SK-N-SH treated with all-trans-retinoic acid at 6 μM for 48 hours (cell line): ENCODE measurements around the gene DCTD.

Experiments used
- BACH2 ChIP-seq: fragments of 250-450 bp; sonication (Bioruptor Pico); IDR thresholded peaks from 2 replicates; pipeline ENCODE4 v1.9.0; 2021; ENCODE audit warnings: mild to moderate bottlenecking, borderline replicate concordance
- OSR1 ChIP-seq: fragments of 250-450 bp; sonication (Bioruptor Pico); IDR thresholded peaks from 2 replicates; pipeline ENCODE4 v1.8.0; 2022; ENCODE audit warnings: moderate library complexity, mild to moderate bottlenecking, inconsistent platforms
- ZC3H10 ChIP-seq: fragments of 250-450 bp; sonication (Bioruptor Pico); IDR thresholded peaks from 2 replicates; pipeline ENCODE4 v1.5.1; 2021; ENCODE audit warnings: mild to moderate bottlenecking, moderate library complexity
- ZFP3 ChIP-seq: fragments of 250-450 bp; sonication (Bioruptor Pico); IDR thresholded peaks from 2 replicates; pipeline ENCODE4 v1.5.0; 2020; ENCODE audit warnings: mild to moderate bottlenecking, moderate library complexity
- ZNF565 ChIP-seq: fragments of 450-650 bp; formaldehyde crosslinking; conservative IDR thresholded peaks from 2 replicates; pipeline ENCODE4 v1.5.0; 2020; ENCODE audit warnings: low read depth, mild to moderate bottlenecking, moderate library complexity
- ZNF70 ChIP-seq: fragments of 450-650 bp; formaldehyde crosslinking; IDR thresholded peaks from 2 replicates; pipeline ENCODE4 v1.5.0; 2020; ENCODE audit warnings: mild to moderate bottlenecking, moderate library complexity
- TF ChIP-seq, protein P1 (sequence below): fragments of 250-450 bp; sonication (Bioruptor Pico); IDR thresholded peaks from 2 replicates; pipeline ENCODE4 v1.8.0; 2021; ENCODE audit warnings: low read depth, mild to moderate bottlenecking, moderate library complexity, borderline replicate concordance
- TF ChIP-seq, protein P2 (sequence below): fragments of 250-450 bp; sonication (Bioruptor Pico); IDR thresholded peaks from 2 replicates; pipeline ENCODE4 v1.5.0; 2020; ENCODE audit warnings: mild to moderate bottlenecking, moderate library complexity
- TF ChIP-seq, protein P3 (sequence below): fragments of 250-450 bp; sonication (Bioruptor Pico); IDR thresholded peaks from 2 replicates; pipeline ENCODE4 v1.8.0; 2020; ENCODE audit warnings: mild to moderate bottlenecking, moderate library complexity, borderline replicate concordance
- TF ChIP-seq, protein P4 (sequence below): fragments of 250-450 bp; sonication (Bioruptor Pico); IDR thresholded peaks from 2 replicates; pipeline ENCODE4 v1.5.1; 2020; ENCODE audit warnings: low read depth, mild to moderate bottlenecking, moderate library complexity

DNA sequence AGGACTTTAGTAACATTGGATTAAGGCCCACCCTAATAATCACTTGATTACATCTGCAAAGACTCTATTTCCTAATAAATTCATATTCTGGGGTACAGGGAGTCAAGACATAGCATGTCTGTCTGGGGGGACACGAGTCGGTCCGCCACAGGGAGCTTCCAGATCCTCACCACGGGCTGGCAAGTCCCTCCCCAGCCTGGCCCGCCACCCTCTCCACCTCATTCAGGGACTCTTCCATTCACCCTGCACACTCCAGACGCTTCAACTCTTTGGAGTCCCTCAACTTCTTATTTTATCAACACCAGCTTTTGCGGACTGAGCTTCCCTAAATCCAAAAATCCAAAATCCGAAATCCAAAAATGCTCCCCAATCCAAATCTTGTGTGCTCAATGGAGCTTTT is 71.2 kb downstream of the DCTD start:
- TF ChIP-seq ZFP3 (CRISPR knock-in tag) (no peak), ZC3H10 (no peak), OSR1 (CRISPR knock-in tag) (no peak), ZNF70 (no peak), BACH2 (CRISPR knock-in tag) (no peak), ZNF565 (no peak)
- TF ChIP-seq, protein P1, sequence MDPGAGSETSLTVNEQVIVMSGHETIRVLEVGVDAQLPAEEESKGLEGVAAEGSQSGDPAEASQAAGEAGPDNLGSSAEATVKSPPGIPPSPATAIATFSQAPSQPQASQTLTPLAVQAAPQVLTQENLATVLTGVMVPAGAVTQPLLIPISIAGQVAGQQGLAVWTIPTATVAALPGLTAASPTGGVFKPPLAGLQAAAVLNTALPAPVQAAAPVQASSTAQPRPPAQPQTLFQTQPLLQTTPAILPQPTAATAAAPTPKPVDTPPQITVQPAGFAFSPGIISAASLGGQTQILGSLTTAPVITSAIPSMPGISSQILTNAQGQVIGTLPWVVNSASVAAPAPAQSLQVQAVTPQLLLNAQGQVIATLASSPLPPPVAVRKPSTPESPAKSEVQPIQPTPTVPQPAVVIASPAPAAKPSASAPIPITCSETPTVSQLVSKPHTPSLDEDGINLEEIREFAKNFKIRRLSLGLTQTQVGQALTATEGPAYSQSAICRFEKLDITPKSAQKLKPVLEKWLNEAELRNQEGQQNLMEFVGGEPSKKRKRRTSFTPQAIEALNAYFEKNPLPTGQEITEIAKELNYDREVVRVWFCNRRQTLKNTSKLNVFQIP: no peak
- TF ChIP-seq, protein P2, sequence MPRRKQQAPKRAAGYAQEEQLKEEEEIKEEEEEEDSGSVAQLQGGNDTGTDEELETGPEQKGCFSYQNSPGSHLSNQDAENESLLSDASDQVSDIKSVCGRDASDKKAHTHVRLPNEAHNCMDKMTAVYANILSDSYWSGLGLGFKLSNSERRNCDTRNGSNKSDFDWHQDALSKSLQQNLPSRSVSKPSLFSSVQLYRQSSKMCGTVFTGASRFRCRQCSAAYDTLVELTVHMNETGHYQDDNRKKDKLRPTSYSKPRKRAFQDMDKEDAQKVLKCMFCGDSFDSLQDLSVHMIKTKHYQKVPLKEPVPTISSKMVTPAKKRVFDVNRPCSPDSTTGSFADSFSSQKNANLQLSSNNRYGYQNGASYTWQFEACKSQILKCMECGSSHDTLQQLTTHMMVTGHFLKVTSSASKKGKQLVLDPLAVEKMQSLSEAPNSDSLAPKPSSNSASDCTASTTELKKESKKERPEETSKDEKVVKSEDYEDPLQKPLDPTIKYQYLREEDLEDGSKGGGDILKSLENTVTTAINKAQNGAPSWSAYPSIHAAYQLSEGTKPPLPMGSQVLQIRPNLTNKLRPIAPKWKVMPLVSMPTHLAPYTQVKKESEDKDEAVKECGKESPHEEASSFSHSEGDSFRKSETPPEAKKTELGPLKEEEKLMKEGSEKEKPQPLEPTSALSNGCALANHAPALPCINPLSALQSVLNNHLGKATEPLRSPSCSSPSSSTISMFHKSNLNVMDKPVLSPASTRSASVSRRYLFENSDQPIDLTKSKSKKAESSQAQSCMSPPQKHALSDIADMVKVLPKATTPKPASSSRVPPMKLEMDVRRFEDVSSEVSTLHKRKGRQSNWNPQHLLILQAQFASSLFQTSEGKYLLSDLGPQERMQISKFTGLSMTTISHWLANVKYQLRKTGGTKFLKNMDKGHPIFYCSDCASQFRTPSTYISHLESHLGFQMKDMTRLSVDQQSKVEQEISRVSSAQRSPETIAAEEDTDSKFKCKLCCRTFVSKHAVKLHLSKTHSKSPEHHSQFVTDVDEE (CRISPR knock-in tag): no peak
- TF ChIP-seq, protein P3, sequence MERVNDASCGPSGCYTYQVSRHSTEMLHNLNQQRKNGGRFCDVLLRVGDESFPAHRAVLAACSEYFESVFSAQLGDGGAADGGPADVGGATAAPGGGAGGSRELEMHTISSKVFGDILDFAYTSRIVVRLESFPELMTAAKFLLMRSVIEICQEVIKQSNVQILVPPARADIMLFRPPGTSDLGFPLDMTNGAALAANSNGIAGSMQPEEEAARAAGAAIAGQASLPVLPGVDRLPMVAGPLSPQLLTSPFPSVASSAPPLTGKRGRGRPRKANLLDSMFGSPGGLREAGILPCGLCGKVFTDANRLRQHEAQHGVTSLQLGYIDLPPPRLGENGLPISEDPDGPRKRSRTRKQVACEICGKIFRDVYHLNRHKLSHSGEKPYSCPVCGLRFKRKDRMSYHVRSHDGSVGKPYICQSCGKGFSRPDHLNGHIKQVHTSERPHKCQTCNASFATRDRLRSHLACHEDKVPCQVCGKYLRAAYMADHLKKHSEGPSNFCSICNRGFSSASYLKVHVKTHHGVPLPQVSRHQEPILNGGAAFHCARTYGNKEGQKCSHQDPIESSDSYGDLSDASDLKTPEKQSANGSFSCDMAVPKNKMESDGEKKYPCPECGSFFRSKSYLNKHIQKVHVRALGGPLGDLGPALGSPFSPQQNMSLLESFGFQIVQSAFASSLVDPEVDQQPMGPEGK: no peak
- TF ChIP-seq, protein P4, sequence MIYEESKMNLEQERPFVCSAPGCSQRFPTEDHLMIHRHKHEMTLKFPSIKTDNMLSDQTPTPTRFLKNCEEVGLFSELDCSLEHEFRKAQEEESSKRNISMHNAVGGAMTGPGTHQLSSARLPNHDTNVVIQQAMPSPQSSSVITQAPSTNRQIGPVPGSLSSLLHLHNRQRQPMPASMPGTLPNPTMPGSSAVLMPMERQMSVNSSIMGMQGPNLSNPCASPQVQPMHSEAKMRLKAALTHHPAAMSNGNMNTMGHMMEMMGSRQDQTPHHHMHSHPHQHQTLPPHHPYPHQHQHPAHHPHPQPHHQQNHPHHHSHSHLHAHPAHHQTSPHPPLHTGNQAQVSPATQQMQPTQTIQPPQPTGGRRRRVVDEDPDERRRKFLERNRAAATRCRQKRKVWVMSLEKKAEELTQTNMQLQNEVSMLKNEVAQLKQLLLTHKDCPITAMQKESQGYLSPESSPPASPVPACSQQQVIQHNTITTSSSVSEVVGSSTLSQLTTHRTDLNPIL (CRISPR knock-in tag): no peak
